Measurements from ENCODE around the gene KHDC4. TPM values are rescaled to one million over a fixed set of nuclear protein-coding genes. Genes with fewer than 3 reads are reported as not detected.
"Not testable (repeated sequence)": the region's sequence is repeated elsewhere in the genome, so short reads cannot be mapped to it uniquely, and the experiment has no call there.

KHDC4 gene
- total RNA-seq, 1 donor from 2014 or later = 81.8 TPM

- DNase-seq (ENCODE audit: low spot score) = no peak
- H3K4me1 Mint-ChIP-seq (ENCODE audit: low read depth) = peaks cover 38% of the 10 kb centered on the region
- no peaks in the 10 kb centered on the region for H3K9me3 Mint-ChIP-seq
- peak overlapping the region; percentile 71 for H3K4me3 Mint-ChIP-seq
- intact Hi-C loops (cut with micrococcal nuclease) = loop anchor here (5.0 to 10.0 kb wide), 2 partner anchors 244 to 403 kb away; partner anchors contain the start of genes CCT3, DAP3, TSACC and YY1AP1
- H3K27ac Mint-ChIP-seq = no peak overlapping the region
- peaks cover 41% of the 10 kb centered on the region for H3K36me3 Mint-ChIP-seq (ENCODE audit: low read depth)
- no peaks in the 10 kb centered on the region for H3K27me3 Mint-ChIP-seq (ENCODE audit: insufficient read depth)
These were observed 2.7 kb downstream of the KHDC4 start for GRCh38 chr1:155931332-155932038.

GRCh38 chr1:155930725-155931124, 3.5 kb downstream of the KHDC4 start:
- Mint-ChIP-seq H3K4me1 (ENCODE audit: low read depth) (peaks cover 34% of the 10 kb centered on the region), H3K4me3 (peak overlapping the region; percentile 71), H3K36me3 (ENCODE audit: low read depth) (peaks cover 46% of the 10 kb centered on the region)
- H3K27ac Mint-ChIP-seq; H3K27me3 Mint-ChIP-seq (ENCODE audit: insufficient read depth); DNase-seq (ENCODE audit: low spot score); H3K9me3 Mint-ChIP-seq: not testable (repeated sequence)
- intact Hi-C loops (cut with micrococcal nuclease) = loop anchor here (5.0 to 10.0 kb wide), 2 partner anchors 243 to 404 kb away; partner anchors contain the start of genes CCT3, DAP3, TSACC and YY1AP1

DNA sequence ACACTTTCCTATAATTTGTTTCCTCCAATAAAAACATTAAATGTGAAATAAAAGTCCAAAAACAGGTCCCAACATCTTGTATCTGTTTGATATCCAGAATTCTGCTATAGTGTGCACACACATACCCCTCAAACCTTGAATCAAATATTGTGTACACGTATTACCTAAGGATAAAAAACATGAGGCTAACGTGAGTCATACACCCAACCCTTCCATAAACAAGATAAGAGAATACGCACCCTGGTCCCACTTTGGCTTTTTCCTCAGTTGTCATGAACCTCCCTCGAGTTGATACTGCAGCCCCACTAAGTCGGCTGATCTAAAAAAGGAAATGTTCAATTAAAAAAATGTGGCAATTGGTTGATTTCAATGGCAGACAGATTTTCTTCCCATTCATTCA, 5.2 kb downstream of the KHDC4 start:
- intact Hi-C loops (cut with micrococcal nuclease) = no loop called here
- peaks cover 51% of the 10 kb centered on the region for H3K36me3 Mint-ChIP-seq (ENCODE audit: low read depth)
- H3K27me3 Mint-ChIP-seq (ENCODE audit: insufficient read depth) = no peaks in the 10 kb centered on the region
- DNase-seq (ENCODE audit: low spot score) = no peak
- H3K4me1 Mint-ChIP-seq (ENCODE audit: low read depth) = peaks cover 33% of the 10 kb centered on the region
- H3K9me3 Mint-ChIP-seq = no peaks in the 10 kb centered on the region
- H3K27ac Mint-ChIP-seq = no peak overlapping the region
- H3K4me3 Mint-ChIP-seq = no peak overlapping the region

DNA sequence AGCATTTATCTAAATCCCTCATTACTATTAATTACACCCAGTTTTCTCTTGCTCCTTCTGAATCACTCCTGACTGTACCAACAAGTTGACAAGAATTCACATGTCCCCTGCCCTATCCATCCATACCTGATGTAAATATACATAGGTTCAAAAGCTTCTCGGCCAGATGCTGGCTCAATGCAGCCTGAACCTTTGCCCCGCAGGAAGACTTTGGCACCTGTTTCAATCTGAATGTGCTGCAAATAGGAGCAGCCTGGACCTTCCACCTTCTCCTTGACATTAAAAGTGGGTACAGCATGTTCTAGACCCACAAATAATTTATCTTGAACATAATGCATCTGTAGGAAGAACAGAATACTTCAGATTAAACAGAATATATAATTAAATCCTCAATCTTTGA, 8.7 kb downstream of the KHDC4 start:
- no peak for DNase-seq (ENCODE audit: low spot score)
- no peak overlapping the region for H3K27ac Mint-ChIP-seq
- H3K36me3 Mint-ChIP-seq (ENCODE audit: low read depth) = peaks cover 62% of the 10 kb centered on the region
- no peaks in the 10 kb centered on the region for H3K9me3 Mint-ChIP-seq
- H3K27me3 Mint-ChIP-seq (ENCODE audit: insufficient read depth) = no peaks in the 10 kb centered on the region
- peaks cover 23% of the 10 kb centered on the region for H3K4me1 Mint-ChIP-seq (ENCODE audit: low read depth)
- intact Hi-C loops (cut with micrococcal nuclease) = no loop called here
- no peak overlapping the region for H3K4me3 Mint-ChIP-seq

DNA sequence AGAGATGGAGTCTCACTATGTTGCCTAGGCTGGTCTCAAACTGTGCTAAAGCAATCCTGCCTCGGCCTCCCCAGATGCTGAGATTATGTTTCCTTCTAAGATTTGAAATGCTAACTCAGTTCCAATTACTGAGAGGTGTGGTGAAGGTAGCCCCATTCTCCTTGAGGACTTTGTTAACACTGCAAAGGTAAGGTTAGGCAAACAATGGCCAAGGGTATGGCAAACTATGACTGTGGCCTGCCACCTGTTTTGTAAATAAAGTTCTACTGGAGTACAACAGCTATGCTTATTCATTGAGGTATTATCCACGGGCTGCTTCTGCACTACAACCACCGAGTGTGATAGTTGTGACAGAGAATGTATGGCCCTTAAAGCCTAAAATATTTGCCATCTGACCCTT, 13.5 kb downstream of the KHDC4 start:
- Mint-ChIP-seq H3K27me3 (ENCODE audit: insufficient read depth) (no peaks in the 10 kb centered on the region), H3K4me1 (ENCODE audit: low read depth) (peaks cover 16% of the 10 kb centered on the region), H3K36me3 (ENCODE audit: low read depth) (peaks cover 59% of the 10 kb centered on the region), H3K27ac (no peak overlapping the region), H3K9me3 (no peaks in the 10 kb centered on the region), H3K4me3 (no peak overlapping the region)
- DNase-seq (ENCODE audit: low spot score) = no peak
- intact Hi-C loops (cut with micrococcal nuclease) = no loop called here

DNA sequence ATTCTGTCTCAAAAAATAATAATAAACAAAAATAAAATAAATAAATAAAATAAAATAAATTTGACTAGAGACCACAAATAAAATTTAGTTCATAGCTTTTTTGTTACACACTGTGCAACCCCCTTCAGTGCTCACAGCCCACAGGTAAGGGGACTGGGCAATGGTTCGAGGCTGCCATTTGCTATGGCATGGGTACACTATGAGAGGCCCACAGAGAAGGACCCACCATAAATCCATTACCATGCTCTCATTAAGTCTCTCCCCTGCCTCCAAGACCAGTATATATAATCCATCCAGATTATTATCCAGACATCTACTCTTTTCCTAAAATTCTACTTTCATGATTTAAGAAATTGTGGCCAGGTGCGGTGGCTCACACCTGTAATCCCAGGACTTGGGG, 14.4 kb downstream of the KHDC4 start:
- H3K4me3 Mint-ChIP-seq = no peak overlapping the region
- no peaks in the 10 kb centered on the region for H3K27me3 Mint-ChIP-seq (ENCODE audit: insufficient read depth)
- H3K4me1 Mint-ChIP-seq (ENCODE audit: low read depth) = peaks cover 16% of the 10 kb centered on the region
- no peak overlapping the region for H3K27ac Mint-ChIP-seq
- H3K9me3 Mint-ChIP-seq = no peaks in the 10 kb centered on the region
- peaks cover 56% of the 10 kb centered on the region for H3K36me3 Mint-ChIP-seq (ENCODE audit: low read depth)
- DNase-seq (ENCODE audit: low spot score) = no peak
- intact Hi-C loops (cut with micrococcal nuclease) = loop anchor here (10.0 kb wide), 1 partner anchor 175 kb away; no protein-coding TSS in a partner anchor

GRCh38 chr1:155918660-155919059, 15.6 kb downstream of the KHDC4 start:
- Mint-ChIP-seq H3K4me1 (ENCODE audit: low read depth) (peaks cover 16% of the 10 kb centered on the region), H3K27ac (no peak overlapping the region), H3K36me3 (ENCODE audit: low read depth) (peaks cover 62% of the 10 kb centered on the region), H3K4me3 (no peak overlapping the region), H3K9me3 (no peaks in the 10 kb centered on the region), H3K27me3 (ENCODE audit: insufficient read depth) (no peaks in the 10 kb centered on the region)
- DNase-seq (ENCODE audit: low spot score) = no peak
- intact Hi-C loops (cut with micrococcal nuclease) = loop anchor here (10.0 kb wide), 1 partner anchor 174 kb away; no protein-coding TSS in a partner anchor

DNA sequence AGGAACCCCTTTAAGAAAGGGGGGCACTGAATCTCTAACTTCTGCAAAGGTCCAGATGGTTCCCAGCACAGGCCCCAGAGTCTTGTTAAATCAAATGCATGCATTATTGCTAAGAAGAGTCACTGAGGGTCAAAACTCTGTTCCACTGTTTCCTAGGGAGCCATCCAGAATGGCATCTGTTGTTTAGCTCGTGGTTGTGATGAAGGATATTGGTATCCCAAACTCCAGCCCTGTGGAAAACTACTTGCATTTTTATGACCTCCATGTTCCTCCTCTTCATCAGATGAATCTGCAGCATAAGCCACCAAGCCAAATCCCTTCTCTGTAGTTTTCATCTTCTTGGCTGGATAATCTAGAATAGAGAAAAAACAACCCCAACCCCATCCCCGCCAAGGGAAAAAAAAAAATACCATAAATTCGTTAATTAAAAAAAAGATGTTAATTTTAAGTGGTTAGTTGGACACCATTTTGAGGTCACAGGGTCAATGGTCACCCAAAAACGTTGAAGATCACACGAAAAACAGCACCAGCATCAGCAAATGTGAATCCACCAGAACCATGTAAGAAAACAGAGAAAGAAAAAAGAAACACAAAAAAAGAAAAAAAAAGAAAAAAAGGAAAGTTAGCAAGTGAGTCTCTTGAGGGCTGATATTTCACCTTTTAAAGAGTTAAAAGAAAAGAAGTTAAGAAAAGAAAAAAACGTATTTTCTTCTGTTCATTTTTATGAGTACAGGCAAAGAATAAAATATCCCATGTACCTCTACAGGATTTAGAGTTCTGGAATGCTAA, 20.1 kb downstream of the KHDC4 start:
- H3K4me1 Mint-ChIP-seq (ENCODE audit: low read depth) = peaks cover 29% of the 10 kb centered on the region
- peaks cover 2% of the 10 kb centered on the region for H3K27me3 Mint-ChIP-seq (ENCODE audit: insufficient read depth)
- no peak overlapping the region for H3K27ac Mint-ChIP-seq
- peaks cover 55% of the 10 kb centered on the region for H3K36me3 Mint-ChIP-seq (ENCODE audit: low read depth)
- H3K9me3 Mint-ChIP-seq = no peaks in the 10 kb centered on the region
- H3K4me3 Mint-ChIP-seq = no peak overlapping the region
- no peak for DNase-seq (ENCODE audit: low spot score)
- intact Hi-C loops (cut with micrococcal nuclease) = loop anchor here (10.0 kb wide), 1 partner anchor 169 kb away; no protein-coding TSS in a partner anchor

DNA sequence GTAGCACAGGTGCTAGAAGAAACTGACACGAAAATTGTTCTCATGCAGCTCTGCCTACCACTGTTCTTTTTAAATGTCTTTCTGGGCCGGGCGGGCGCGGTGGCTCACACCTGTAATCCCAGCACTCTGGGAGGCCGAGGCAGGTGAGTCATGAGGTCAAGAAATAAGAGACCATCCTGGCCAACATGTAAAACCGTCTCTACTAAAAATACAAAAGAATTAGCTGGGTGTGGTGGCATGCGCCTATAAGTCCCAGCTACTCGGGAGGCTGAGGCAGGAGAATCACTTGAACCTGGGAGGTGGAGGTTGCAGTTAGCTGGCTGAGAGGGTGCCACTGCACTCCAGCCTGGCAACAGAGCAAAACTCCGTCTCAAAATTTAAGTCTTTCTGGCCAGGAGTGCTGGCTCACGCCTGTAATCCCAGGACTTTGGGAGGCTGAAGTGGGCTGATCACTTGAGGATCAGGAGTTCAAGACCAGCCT, 22.1 kb downstream of the KHDC4 start:
- peaks cover 2% of the 10 kb centered on the region for H3K27me3 Mint-ChIP-seq (ENCODE audit: insufficient read depth)
- peak overlapping the region; percentile 98 for H3K4me3 Mint-ChIP-seq
- peaks cover 46% of the 10 kb centered on the region for H3K36me3 Mint-ChIP-seq (ENCODE audit: low read depth)
- H3K27ac Mint-ChIP-seq = peak overlapping the region; percentile 97
- H3K9me3 Mint-ChIP-seq = no peaks in the 10 kb centered on the region
- intact Hi-C loops (cut with micrococcal nuclease) = loop anchor here (10.0 kb wide), 1 partner anchor 167 kb away; no protein-coding TSS in a partner anchor
- DNase-seq (ENCODE audit: low spot score) = no peak
- peaks cover 27% of the 10 kb centered on the region for H3K4me1 Mint-ChIP-seq (ENCODE audit: low read depth)

DNA sequence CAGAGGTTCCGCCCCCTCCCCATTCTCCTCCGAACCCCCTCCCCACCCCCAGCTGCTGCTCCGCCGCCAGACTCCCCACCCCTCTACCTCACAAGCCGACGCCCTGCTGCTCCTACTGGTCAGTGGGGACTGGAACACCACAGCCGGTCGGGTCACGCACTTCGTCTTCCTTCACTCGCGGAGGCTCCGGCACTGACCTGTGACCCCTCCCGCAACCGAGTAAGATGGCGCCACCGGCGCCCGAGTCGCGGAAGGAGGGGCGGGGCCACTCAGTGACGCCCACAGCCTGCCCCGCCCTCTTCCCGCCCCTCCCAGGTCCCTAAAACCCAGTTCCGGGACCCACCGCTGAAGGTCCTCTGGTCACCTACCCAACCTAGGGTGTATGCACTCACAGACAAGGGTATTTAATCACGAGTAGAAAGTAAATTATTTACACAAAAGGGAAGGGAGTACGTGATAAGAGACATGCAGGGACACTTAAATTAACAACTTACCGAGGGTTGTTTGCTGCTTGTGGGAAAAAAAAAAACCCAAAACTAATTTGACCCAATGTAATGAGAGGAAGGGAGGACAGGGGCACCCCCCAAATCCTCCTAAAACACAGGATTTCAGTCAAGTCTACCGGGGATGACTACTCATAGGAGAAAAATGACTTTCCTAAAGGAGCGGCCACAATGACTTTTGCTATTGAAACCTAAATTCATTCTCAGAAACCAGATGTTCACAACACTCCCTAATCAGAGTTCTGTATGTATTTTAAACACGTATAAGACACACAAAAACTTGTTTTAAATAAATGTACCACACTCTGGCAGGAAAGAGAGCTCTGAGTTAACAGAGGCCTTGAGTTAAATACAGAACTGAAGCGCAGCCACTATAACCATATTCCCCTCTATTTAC, 22.8 kb downstream of the KHDC4 start, which contains the start of gene RIT1:
Gene RIT1, minus strand, starts transcription at position 194 of the 900 bp plus-strand sequence. CDS start 588 bp downstream, outside the sequence.
- H3K36me3 Mint-ChIP-seq (ENCODE audit: low read depth) = peaks cover 39% of the 10 kb centered on the region
- intact Hi-C loops (cut with micrococcal nuclease) = loop anchor here (1.0 to 10.0 kb wide), 8 partner anchors 23 to 588 kb away; partner anchors contain the start of genes KHDC4, LAMTOR2, SMG5 and SYT11
- DNase-seq (ENCODE audit: low spot score) = peak; percentile 81
- peaks cover 2% of the 10 kb centered on the region for H3K27me3 Mint-ChIP-seq (ENCODE audit: insufficient read depth)
- H3K27ac Mint-ChIP-seq = peak within 1 kb of the TSS; percentile 97
- H3K4me1 Mint-ChIP-seq (ENCODE audit: low read depth) = peaks cover 23% of the 10 kb centered on the region
- peak within 1 kb of the TSS; percentile 98 for H3K4me3 Mint-ChIP-seq
- H3K9me3 Mint-ChIP-seq = no peaks in the 10 kb centered on the region

DNA sequence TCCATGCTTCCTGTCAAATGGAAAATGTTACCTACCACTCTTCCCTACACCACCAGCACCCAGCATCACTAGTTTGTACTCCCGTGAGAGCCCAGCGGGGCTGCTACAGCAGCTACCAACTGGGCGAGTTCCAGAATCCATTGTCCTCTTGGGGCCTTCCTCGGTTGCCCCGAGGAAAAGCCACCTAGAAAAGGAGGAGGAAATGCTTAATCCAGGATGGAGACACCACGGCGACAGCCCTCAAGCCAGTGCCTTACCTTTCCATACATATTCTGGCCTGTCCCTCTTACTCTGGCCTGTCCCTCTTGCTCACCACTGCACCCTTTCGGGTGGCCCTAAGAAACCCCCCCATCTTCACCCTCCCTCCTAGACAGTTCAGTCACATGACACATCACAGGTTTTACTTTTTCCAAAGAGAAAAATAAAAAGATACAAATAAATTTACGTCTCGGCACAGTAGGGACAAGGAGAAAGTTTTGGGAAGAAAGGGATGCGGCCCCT, 23.5 kb downstream of the KHDC4 start:
- Mint-ChIP-seq H3K4me3 (peak overlapping the region; percentile 98), H3K27ac (peak overlapping the region; percentile 81), H3K27me3 (ENCODE audit: insufficient read depth) (peaks cover 2% of the 10 kb centered on the region), H3K4me1 (ENCODE audit: low read depth) (peaks cover 23% of the 10 kb centered on the region), H3K36me3 (ENCODE audit: low read depth) (peaks cover 37% of the 10 kb centered on the region), H3K9me3 (no peaks in the 10 kb centered on the region)
- no peak for DNase-seq (ENCODE audit: low spot score)
- intact Hi-C loops (cut with micrococcal nuclease) = loop anchor here (1.0 to 10.0 kb wide), 8 partner anchors 24 to 587 kb away; partner anchors contain the start of genes KHDC4, LAMTOR2, SMG5 and SYT11

DNA sequence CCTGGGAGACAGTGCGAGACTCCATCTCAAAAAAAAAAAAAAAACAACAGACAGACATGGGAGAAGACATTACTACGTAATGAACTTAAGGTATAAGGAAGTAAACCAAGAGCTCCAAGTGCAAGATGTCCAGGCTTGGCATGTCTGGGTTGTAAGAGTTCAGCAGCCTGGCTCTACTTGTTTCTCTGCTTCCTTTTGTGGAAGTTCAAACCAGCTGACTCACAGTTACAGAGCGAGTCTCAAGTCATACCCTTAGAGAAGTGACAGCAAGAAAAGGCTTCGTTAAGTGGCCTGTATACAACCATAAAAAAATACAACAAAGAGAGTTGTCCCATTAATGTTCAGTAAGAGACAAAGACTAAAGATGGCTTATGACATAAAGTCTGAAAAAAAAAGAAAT, 24.3 kb downstream of the KHDC4 start:
- H3K27me3 Mint-ChIP-seq (ENCODE audit: insufficient read depth) = peaks cover 2% of the 10 kb centered on the region

More for the DNA sequence above, 24.3 kb downstream of the KHDC4 start:
- Mint-ChIP-seq H3K4me1 (ENCODE audit: low read depth) (peaks cover 23% of the 10 kb centered on the region), H3K4me3 (peak overlapping the region; percentile 98), H3K27ac (peak overlapping the region; percentile 81), H3K36me3 (ENCODE audit: low read depth) (peaks cover 36% of the 10 kb centered on the region), H3K9me3 (no peaks in the 10 kb centered on the region)
- DNase-seq (ENCODE audit: low spot score) = no peak
- intact Hi-C loops (cut with micrococcal nuclease) = loop anchor here (2.0 to 10.0 kb wide), 2 partner anchors 165 to 373 kb away; partner anchors contain the start of gene SMG5
